T-helper 2 cell (primary cell): ENCODE results near the gene GLCCI1.
"Not testable (repeated sequence)": the region's sequence is repeated elsewhere in the genome, so short reads cannot be mapped to it uniquely, and the experiment has no call there.

Experiments
- DNase-seq, 5 experiments: peaks; one replicate each; pipeline versions ENCODE4 v3.0.0 to v3.0.0-alpha.2; 2012 to 2022

The GLCCI1 gene

GRCh38 chr7:7990441-7990761, 21.8 kb downstream of the GLCCI1 start:
- no peak for DNase-seq

GRCh38 chr7:7992506-7992905, 23.9 kb downstream of the GLCCI1 start:
- DNase-seq: peak in 1 of 5 experiments; percentile 22

GRCh38 chr7:7995348-7995747, 26.8 kb downstream of the GLCCI1 start:
- not testable (repeated sequence) for DNase-seq

GRCh38 chr7:7996568-7996967, 28.0 kb downstream of the GLCCI1 start:
- no peak for DNase-seq

GRCh38 chr7:8000315-8000941, 31.8 kb downstream of the GLCCI1 start:
- DNase-seq: no peak

GRCh38 chr7:8003077-8003476, 34.5 kb downstream of the GLCCI1 start:
- DNase-seq: no peak

- DNase-seq: no peak
These were observed 36.7 kb downstream of the GLCCI1 start for GRCh38 chr7:8005279-8005678.

GRCh38 chr7:8014399-8014798, 45.8 kb downstream of the GLCCI1 start:
- DNase-seq: no peak

GRCh38 chr7:8015100-8015745, 46.6 kb downstream of the GLCCI1 start:
- peak in 2 of 5 experiments; percentile 46 to 72 for DNase-seq

GRCh38 chr7:8015746-8016120, 47.1 kb downstream of the GLCCI1 start:
- DNase-seq: no peak

GRCh38 chr7:8017423-8017822, 48.8 kb downstream of the GLCCI1 start:
- no peak for DNase-seq

GRCh38 chr7:8018961-8019360, 50.4 kb downstream of the GLCCI1 start:
- DNase-seq: no peak

GRCh38 chr7:8022628-8023027, 54.0 kb downstream of the GLCCI1 start:
- no peak for DNase-seq

GRCh38 chr7:8035192-8035591, 66.6 kb downstream of the GLCCI1 start:
- no peak for DNase-seq

- peak in 2 of 5 experiments; percentile 35 to 73 for DNase-seq
These were observed 67.3 kb downstream of the GLCCI1 start for GRCh38 chr7:8035647-8036518.

GRCh38 chr7:8037151-8037550, 68.6 kb downstream of the GLCCI1 start:
- DNase-seq: no peak

- DNase-seq: no peak
These were observed 72.3 kb downstream of the GLCCI1 start for GRCh38 chr7:8040768-8041369.

GRCh38 chr7:8042796-8043535, 74.4 kb downstream of the GLCCI1 start:
- DNase-seq: no peak

GRCh38 chr7:8044761-8045430, 76.3 kb downstream of the GLCCI1 start:
- DNase-seq: peak in 1 of 5 experiments; percentile 66

GRCh38 chr7:8048067-8048466, 79.5 kb downstream of the GLCCI1 start:
- DNase-seq: not testable (repeated sequence)

GRCh38 chr7:8051373-8051772, 82.8 kb downstream of the GLCCI1 start:
- no peak for DNase-seq

GRCh38 chr7:8051998-8052397, 83.4 kb downstream of the GLCCI1 start:
- DNase-seq: no peak
